ENCODE measurements around the gene GSE1.

- TF ChIP-seq BHLHE40 (IDR thresholded peaks at IDR 0.05; ENCODE audit: borderline replicate concordance) (no peak), CTBP1 (IDR thresholded peaks at IDR 0.05; ENCODE audit: borderline replicate concordance) (no peak), TARDBP (IDR thresholded peaks at IDR 0.05) (no peak), SP1 (IDR thresholded peaks at IDR 0.05) (no peak), SUZ12 (IDR thresholded peaks at IDR 0.05) (no peak), HDGF (IDR thresholded peaks at IDR 0.05; ENCODE audit: borderline replicate concordance) (no peak)
Observed at GRCh38 chr16:85584267-85584666, 28.9 kb upstream of the GSE1 start.
